Measurements from ENCODE around the gene PDE4D. TPM values are rescaled to one million over a fixed set of nuclear protein-coding genes. Genes with fewer than 3 reads are reported as not detected.

PDE4D gene
- total and polyA plus RNA-seq, 4 donors = 12.8 to 167 (median 44.5) TPM

DNA sequence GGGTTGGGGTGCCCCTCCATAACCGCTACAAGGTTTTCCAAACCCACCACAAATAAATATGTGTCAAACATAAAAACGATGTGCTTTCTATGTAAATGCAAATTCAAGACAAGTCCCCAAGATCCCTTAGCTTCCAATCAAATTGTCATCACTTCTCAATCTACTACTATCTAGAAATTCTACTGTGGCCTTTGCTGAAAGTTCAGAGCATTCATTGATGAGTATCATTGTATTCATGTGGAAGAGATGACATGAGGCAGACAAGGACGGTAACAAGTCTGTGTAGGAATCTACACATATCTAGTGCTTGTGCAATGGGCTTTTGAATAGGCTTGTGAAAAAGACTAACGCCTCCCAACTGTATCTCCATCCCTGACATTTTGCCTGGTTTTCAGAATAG lies 524.6 kb downstream of the PDE4D start:
- WGBS, 2 donors = 93 to 95% methylated on average over 4 of the region's 4 CpGs
- TF ChIP-seq, protein P1, sequence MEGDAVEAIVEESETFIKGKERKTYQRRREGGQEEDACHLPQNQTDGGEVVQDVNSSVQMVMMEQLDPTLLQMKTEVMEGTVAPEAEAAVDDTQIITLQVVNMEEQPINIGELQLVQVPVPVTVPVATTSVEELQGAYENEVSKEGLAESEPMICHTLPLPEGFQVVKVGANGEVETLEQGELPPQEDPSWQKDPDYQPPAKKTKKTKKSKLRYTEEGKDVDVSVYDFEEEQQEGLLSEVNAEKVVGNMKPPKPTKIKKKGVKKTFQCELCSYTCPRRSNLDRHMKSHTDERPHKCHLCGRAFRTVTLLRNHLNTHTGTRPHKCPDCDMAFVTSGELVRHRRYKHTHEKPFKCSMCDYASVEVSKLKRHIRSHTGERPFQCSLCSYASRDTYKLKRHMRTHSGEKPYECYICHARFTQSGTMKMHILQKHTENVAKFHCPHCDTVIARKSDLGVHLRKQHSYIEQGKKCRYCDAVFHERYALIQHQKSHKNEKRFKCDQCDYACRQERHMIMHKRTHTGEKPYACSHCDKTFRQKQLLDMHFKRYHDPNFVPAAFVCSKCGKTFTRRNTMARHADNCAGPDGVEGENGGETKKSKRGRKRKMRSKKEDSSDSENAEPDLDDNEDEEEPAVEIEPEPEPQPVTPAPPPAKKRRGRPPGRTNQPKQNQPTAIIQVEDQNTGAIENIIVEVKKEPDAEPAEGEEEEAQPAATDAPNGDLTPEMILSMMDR (IDR thresholded peaks at IDR 0.05; ENCODE audit: control extremely low read depth, extremely low read depth) = no peak
- Histone ChIP-seq H3K9me3 (ENCODE audit: control insufficient read depth in 4 of 4, insufficient read depth in 3 of 4, low read length in 3 of 4) (no peaks in the 10 kb centered on the region), H3K4me1 (ENCODE audit: control insufficient read depth in 5 of 5, insufficient read depth in 5 of 5, low read length in 5 of 5) (peaks cover 0 to 8% (median 3%) of the 10 kb centered on the region in 5 donors), H3K27ac (ENCODE audit: low read depth in 1 of 2, low read length in 1 of 2) (no peak overlapping the region), H3K4me3 (no peak overlapping the region), H3K27me3 (ENCODE audit: control insufficient read depth in 3 of 3, insufficient read depth in 3 of 3, low read length in 2 of 3) (no peaks in the 10 kb centered on the region), H3K9ac (ENCODE audit: insufficient read depth in 1 of 2, low read length in 2 of 2) (no peak overlapping the region), H3K36me3 (ENCODE audit: control insufficient read depth in 4 of 4, insufficient read depth in 4 of 4, low read length in 4 of 4) (no peaks in the 10 kb centered on the region)
- ATAC-seq (ENCODE audit: insufficient read depth, low FRiP score) = no peak
- DNase-seq = no peak

DNA sequence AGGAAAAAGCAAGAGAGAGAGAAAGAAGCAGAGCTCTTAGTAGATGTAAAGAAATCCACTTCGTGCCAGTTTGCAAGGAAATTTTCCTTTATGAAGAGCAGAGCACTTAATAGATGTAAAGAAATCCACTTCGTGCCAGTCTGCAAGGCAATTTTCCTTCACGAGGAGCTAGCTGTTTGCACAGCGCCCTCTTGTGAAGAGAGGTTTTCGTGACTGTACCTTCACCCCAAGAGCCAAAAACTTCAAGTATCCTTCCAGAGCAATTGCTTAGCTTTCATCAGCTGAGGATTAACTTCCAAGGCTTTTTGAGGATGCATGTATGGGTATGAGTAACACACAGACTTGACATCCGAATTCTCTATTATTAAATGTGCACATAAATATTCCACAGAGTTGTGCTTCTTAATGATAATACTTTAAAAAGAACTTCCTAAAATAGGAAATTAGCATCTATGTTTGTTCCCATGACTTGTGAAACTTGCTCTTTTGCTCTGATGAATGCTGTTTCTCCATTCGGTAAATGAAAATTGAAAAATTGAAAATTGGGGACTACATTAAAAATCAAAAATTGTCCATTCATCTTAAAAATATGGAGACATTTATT lies 525.6 kb downstream of the PDE4D start:
- H3K9ac ChIP-seq (ENCODE audit: insufficient read depth in 1 of 2, low read length in 2 of 2) = no peak overlapping the region
- WGBS, 2 donors = 13 to 16% methylated on average over 7 of the region's 7 CpGs

DNA sequence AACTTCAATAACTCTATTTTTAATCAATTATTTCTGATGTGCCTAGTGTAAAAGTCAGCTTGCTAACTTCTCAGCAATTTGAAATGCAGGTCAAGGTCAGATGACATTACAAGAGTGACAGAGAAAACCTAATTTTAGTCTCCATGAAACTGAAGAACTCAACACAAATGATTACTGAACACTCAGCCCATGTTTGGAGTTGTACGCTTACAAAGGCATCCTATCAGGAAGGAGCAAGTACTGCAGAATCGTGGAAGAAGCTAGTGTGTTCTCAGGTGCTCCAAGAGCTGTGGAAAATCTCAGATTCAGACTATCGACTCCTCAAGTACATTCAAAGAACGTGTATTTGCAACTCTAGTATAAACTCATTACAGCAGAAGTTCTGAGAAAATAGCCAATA lies 526.7 kb downstream of the PDE4D start:
- no peak overlapping the region for H3K9ac ChIP-seq (ENCODE audit: insufficient read depth in 1 of 2, low read length in 2 of 2)
- TF ChIP-seq, protein P1 (IDR thresholded peaks at IDR 0.05; ENCODE audit: control extremely low read depth, extremely low read depth) = no peak
- H3K27me3 ChIP-seq (ENCODE audit: control insufficient read depth in 3 of 3, insufficient read depth in 3 of 3, low read length in 2 of 3) = no peaks in the 10 kb centered on the region
- DNase-seq (no peak), ATAC-seq (ENCODE audit: insufficient read depth, low FRiP score) (no peak)
- no peaks in the 10 kb centered on the region for H3K36me3 ChIP-seq (ENCODE audit: control insufficient read depth in 4 of 4, insufficient read depth in 4 of 4, low read length in 4 of 4)
- 72 to 89% methylated on average over 4 of the region's 4 CpGs for WGBS, 2 donors
- no peak overlapping the region for H3K27ac ChIP-seq (ENCODE audit: low read depth in 1 of 2, low read length in 1 of 2)
- H3K4me3 ChIP-seq = no peak overlapping the region
- no peaks in the 10 kb centered on the region for H3K9me3 ChIP-seq (ENCODE audit: control insufficient read depth in 4 of 4, insufficient read depth in 3 of 4, low read length in 3 of 4)
- peaks cover 0 to 14% (median 5%) of the 10 kb centered on the region in 5 donors for H3K4me1 ChIP-seq (ENCODE audit: control insufficient read depth in 5 of 5, insufficient read depth in 5 of 5, low read length in 5 of 5)

More for the DNA sequence above, 525.6 kb downstream of the PDE4D start:
- DNase-seq (peak; percentile 74 to 91 (median 85)), ATAC-seq (ENCODE audit: insufficient read depth, low FRiP score) (peak; percentile 58)
- H3K9me3 ChIP-seq (ENCODE audit: control insufficient read depth in 4 of 4, insufficient read depth in 3 of 4, low read length in 3 of 4) = no peaks in the 10 kb centered on the region
- no peak overlapping the region for H3K27ac ChIP-seq (ENCODE audit: low read depth in 1 of 2, low read length in 1 of 2)
- TF ChIP-seq, protein P1 (IDR thresholded peaks at IDR 0.05; ENCODE audit: control extremely low read depth, extremely low read depth) = peak; percentile 42
- no peaks in the 10 kb centered on the region for H3K36me3 ChIP-seq (ENCODE audit: control insufficient read depth in 4 of 4, insufficient read depth in 4 of 4, low read length in 4 of 4)
- no peaks in the 10 kb centered on the region for H3K27me3 ChIP-seq (ENCODE audit: control insufficient read depth in 3 of 3, insufficient read depth in 3 of 3, low read length in 2 of 3)
- peaks cover 0 to 12% (median 3%) of the 10 kb centered on the region in 5 donors for H3K4me1 ChIP-seq (ENCODE audit: control insufficient read depth in 5 of 5, insufficient read depth in 5 of 5, low read length in 5 of 5)
- no peak overlapping the region for H3K4me3 ChIP-seq

DNA sequence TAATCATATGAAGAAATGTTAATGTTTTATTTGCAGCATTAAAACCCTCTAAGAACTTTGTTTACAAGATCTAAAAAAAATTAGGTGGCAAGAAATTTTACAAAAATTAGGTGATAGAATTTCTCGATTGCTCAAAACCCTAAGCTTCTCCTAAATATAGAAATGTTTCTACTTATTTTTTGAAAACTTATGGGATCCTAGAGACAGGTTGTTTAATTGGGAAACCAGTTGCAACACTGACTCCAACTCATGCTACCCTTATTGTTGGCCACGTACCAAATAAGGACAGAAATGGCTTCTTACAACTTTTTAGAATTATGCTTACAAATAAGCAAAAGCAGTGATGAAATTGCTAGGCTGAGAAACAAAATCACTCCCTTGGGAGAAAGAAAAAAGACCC lies 531.1 kb downstream of the PDE4D start:
- WGBS, 2 donors = 40 to 76% methylated on average over 2 of the region's 2 CpGs
- Histone ChIP-seq H3K9me3 (ENCODE audit: control insufficient read depth in 4 of 4, insufficient read depth in 3 of 4, low read length in 3 of 4) (no peaks in the 10 kb centered on the region), H3K36me3 (ENCODE audit: control insufficient read depth in 4 of 4, insufficient read depth in 4 of 4, low read length in 4 of 4) (no peaks in the 10 kb centered on the region), H3K4me3 (no peak overlapping the region), H3K4me1 (ENCODE audit: control insufficient read depth in 5 of 5, insufficient read depth in 5 of 5, low read length in 5 of 5) (peaks cover 1 to 44% (median 23%) of the 10 kb centered on the region in 5 donors), H3K9ac (ENCODE audit: insufficient read depth in 1 of 2, low read length in 2 of 2) (no peak overlapping the region), H3K27ac (ENCODE audit: low read depth in 1 of 2, low read length in 1 of 2) (no peak overlapping the region), H3K27me3 (ENCODE audit: control insufficient read depth in 3 of 3, insufficient read depth in 3 of 3, low read length in 2 of 3) (no peaks in the 10 kb centered on the region)
- DNase-seq (peak in 2 of 3 donors; percentile 88 to 90), ATAC-seq (ENCODE audit: insufficient read depth, low FRiP score) (no peak)
- TF ChIP-seq, protein P1 (IDR thresholded peaks at IDR 0.05; ENCODE audit: control extremely low read depth, extremely low read depth) = no peak

All from lung (tissue), 12 donors.